Measurements from ENCODE around the gene PNLIPRP2.

PNLIPRP2 gene

GRCh38 chr10:116620423-116621400 is at the start of gene PNLIPRP2:
Gene PNLIPRP2, plus strand, starts transcription at chr10:116620953.
- no peak within 1 kb of the TSS for H3K27ac ChIP-seq
- H3K9me3 ChIP-seq (ENCODE audit: severe bottlenecking) = no peaks in the 10 kb centered on the region
- no peaks in the 10 kb centered on the region for H3K27me3 ChIP-seq (ENCODE audit: insufficient read depth, low read depth, severe bottlenecking)
- no peak for TF ChIP-seq CTCF (IDR thresholded peaks at IDR 0.05; ENCODE audit: low read depth, low read length)
- no peaks in the 10 kb centered on the region for H3K36me3 ChIP-seq
- DNase-seq = no peak
- no peak within 1 kb of the TSS for H3K4me3 ChIP-seq (ENCODE audit: low read depth, low read length)

GRCh38 chr10:116574797-116575196 is 46.0 kb upstream of the PNLIPRP2 start:
- H3K27me3 ChIP-seq (ENCODE audit: insufficient read depth, low read depth, severe bottlenecking) = no peaks in the 10 kb centered on the region
- no peak overlapping the region for H3K27ac ChIP-seq
- no peaks in the 10 kb centered on the region for H3K36me3 ChIP-seq
- H3K9me3 ChIP-seq (ENCODE audit: severe bottlenecking) = peaks cover 3% of the 10 kb centered on the region
- no peak for DNase-seq
- no peak for TF ChIP-seq CTCF (IDR thresholded peaks at IDR 0.05; ENCODE audit: low read depth, low read length)
- H3K4me3 ChIP-seq (ENCODE audit: low read depth, low read length) = no peak overlapping the region

- peaks cover 4% of the 10 kb centered on the region for H3K9me3 ChIP-seq (ENCODE audit: severe bottlenecking)
- H3K36me3 ChIP-seq = no peaks in the 10 kb centered on the region
- DNase-seq = no peak
- H3K27me3 ChIP-seq (ENCODE audit: insufficient read depth, low read depth, severe bottlenecking) = no peaks in the 10 kb centered on the region
- no peak overlapping the region for H3K27ac ChIP-seq
- no peak overlapping the region for H3K4me3 ChIP-seq (ENCODE audit: low read depth, low read length)
- no peak for TF ChIP-seq CTCF (IDR thresholded peaks at IDR 0.05; ENCODE audit: low read depth, low read length)
These were observed 32.7 kb upstream of the PNLIPRP2 start for GRCh38 chr10:116587878-116588591.

GRCh38 chr10:116588995-116589394 is 31.8 kb upstream of the PNLIPRP2 start:
- Histone ChIP-seq H3K9me3 (ENCODE audit: severe bottlenecking) (peaks cover 4% of the 10 kb centered on the region), H3K27me3 (ENCODE audit: insufficient read depth, low read depth, severe bottlenecking) (no peaks in the 10 kb centered on the region), H3K36me3 (no peaks in the 10 kb centered on the region), H3K27ac (no peak overlapping the region), H3K4me3 (ENCODE audit: low read depth, low read length) (no peak overlapping the region)
- DNase-seq = no peak
- TF ChIP-seq CTCF (IDR thresholded peaks at IDR 0.05; ENCODE audit: low read depth, low read length) = no peak

- no peaks in the 10 kb centered on the region for H3K27me3 ChIP-seq (ENCODE audit: insufficient read depth, low read depth, severe bottlenecking)
- no peaks in the 10 kb centered on the region for H3K36me3 ChIP-seq
- TF ChIP-seq CTCF (IDR thresholded peaks at IDR 0.05; ENCODE audit: low read depth, low read length) = no peak
- no peak overlapping the region for H3K27ac ChIP-seq
- DNase-seq = no peak
- no peak overlapping the region for H3K4me3 ChIP-seq (ENCODE audit: low read depth, low read length)
- peaks cover 4% of the 10 kb centered on the region for H3K9me3 ChIP-seq (ENCODE audit: severe bottlenecking)
These were observed 30.8 kb upstream of the PNLIPRP2 start for GRCh38 chr10:116589926-116590325.
